Peyer's patch (tissue), 4 donors: ENCODE data around the gene PLPP6. TPM values are rescaled to one million over a fixed set of nuclear protein-coding genes. Genes with fewer than 3 reads are reported as not detected.
A peak's percentile ranks its signal among the peaks of the same experiment; 100 is the strongest.
"Not testable (repeated sequence)": the region's sequence is repeated elsewhere in the genome, so short reads cannot be mapped to it uniquely, and the experiment has no call there.

Experiments used
- DNase-seq, 3 donors: peaks; one replicate each; pipeline ENCODE4 v3.0.0-alpha.2; 2017 to 2019
- H3K27ac ChIP-seq, 4 donors: fragments of 200-600 bp; sonication (generic); one replicate each; pipeline ENCODE4 v1.5.1; 2016 to 2019
- H3K27me3 ChIP-seq, 2 donors: fragments of 200-600 bp; sonication (generic); one replicate each; pipeline ENCODE4 v1.5.1; 2019
- H3K36me3 ChIP-seq, 3 donors: fragments of 200-600 bp; sonication (generic); one replicate each; pipeline ENCODE4 v1.5.1; 2016 to 2019
- H3K4me1 ChIP-seq, 4 donors: fragments of 200-600 bp; sonication (generic); one replicate each; pipeline ENCODE4 v1.5.1; 2016 to 2019
- H3K4me3 ChIP-seq, 4 donors: fragments of 200-600 bp; sonication (generic); 1 replicate in 3 of 4; 2 replicates in 1 of 4; pipeline ENCODE4 v1.5.1; 2016 to 2019; ENCODE audit warnings: mild to moderate bottlenecking in 1 of 4
- H3K9me3 ChIP-seq, 4 donors: fragments of 200-600 bp; sonication (generic); one replicate each; pipeline ENCODE4 v1.5.1; 2016 to 2019; ENCODE audit warnings: mild to moderate bottlenecking in 1 of 4
- POLR2A ChIP-seq, 2 donors: fragments of 450-650 bp; IDR thresholded peaks; one replicate each; pipeline ENCODE4 v1.5.1; 2017; ENCODE audit warnings: antibody characterized with exemption in 2 of 2, mild to moderate bottlenecking in 2 of 2, moderate library complexity in 2 of 2
- total RNA-seq, 4 donors: library from RNA; depleted of rRNA; stranded (reverse); fragments of >200 nt; gene quantifications; one replicate each; pipeline ENCODE4 v1.1.0, GENCODE V29; 2016
- TF ChIP-seq, protein P1 (sequence below), 6 experiments: fragments of 450-650 bp in 4 of 6; fragments of 200-600 bp in 2 of 6; sonication (generic) in 1 of 6; IDR thresholded peaks; one replicate each; pipeline ENCODE4 v1.5.1; 2017 to 2019; ENCODE audit warnings: antibody characterized with exemption in 6 of 6, mild to moderate bottlenecking in 3 of 6, moderate library complexity in 1 of 6

PLPP6 gene
- total RNA-seq, 4 donors from 2014 or later: 7.4 to 27.0 (median 19.7) TPM

GRCh38 chr9:4656621-4657020 lies 5.5 kb upstream of the PLPP6 start:
- H3K27me3 ChIP-seq: no peaks in the 10 kb centered on the region
- TF ChIP-seq, protein P1, sequence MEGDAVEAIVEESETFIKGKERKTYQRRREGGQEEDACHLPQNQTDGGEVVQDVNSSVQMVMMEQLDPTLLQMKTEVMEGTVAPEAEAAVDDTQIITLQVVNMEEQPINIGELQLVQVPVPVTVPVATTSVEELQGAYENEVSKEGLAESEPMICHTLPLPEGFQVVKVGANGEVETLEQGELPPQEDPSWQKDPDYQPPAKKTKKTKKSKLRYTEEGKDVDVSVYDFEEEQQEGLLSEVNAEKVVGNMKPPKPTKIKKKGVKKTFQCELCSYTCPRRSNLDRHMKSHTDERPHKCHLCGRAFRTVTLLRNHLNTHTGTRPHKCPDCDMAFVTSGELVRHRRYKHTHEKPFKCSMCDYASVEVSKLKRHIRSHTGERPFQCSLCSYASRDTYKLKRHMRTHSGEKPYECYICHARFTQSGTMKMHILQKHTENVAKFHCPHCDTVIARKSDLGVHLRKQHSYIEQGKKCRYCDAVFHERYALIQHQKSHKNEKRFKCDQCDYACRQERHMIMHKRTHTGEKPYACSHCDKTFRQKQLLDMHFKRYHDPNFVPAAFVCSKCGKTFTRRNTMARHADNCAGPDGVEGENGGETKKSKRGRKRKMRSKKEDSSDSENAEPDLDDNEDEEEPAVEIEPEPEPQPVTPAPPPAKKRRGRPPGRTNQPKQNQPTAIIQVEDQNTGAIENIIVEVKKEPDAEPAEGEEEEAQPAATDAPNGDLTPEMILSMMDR (IDR thresholded peaks at IDR 0.05): no peak
- TF ChIP-seq POLR2A (IDR thresholded peaks at IDR 0.05): no peak
- no peaks in the 10 kb centered on the region for H3K4me1 ChIP-seq
- no peaks in the 10 kb centered on the region for H3K9me3 ChIP-seq
- H3K4me3 ChIP-seq: no peak overlapping the region
- H3K36me3 ChIP-seq: no peaks in the 10 kb centered on the region
- DNase-seq: no peak
- H3K27ac ChIP-seq: no peak overlapping the region

DNA sequence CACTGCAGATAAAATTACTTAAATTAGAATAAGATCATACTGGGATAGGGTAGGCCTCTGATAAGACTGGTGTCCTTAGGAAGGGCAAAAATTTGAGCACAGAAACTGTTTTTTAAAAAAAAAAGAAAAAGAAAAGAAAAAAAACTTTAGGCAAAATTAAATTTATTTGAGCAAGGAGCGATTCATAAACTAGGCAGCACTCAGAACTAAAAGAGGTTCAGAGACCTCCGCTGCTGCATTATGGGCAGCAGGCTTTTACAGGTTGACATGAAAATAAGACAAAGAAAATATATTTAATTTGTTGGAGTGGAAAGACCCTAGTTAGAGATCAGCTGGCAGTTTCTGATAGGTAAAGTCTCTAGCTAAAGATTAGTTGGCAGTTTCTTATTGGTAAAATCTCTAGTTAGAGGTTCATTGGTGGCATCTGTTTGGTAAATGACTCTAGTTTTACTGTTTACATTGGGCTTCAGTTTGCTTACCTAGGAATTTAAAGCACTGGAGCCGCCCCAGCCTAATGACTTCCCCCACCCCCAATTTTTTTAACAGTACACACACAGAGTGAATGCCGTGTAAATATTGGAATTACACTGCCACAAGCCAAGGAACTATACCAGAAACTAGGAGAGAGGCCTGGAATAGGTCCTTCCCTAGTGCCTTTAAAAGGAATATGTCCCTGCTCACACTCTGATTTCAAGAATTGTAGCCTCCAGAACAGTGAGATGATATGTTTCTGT lies 4.5 kb upstream of the PLPP6 start:
- Histone ChIP-seq H3K36me3 (no peaks in the 10 kb centered on the region), H3K4me1 (no peaks in the 10 kb centered on the region), H3K4me3 (no peak overlapping the region), H3K27me3 (no peaks in the 10 kb centered on the region), H3K9me3 (no peaks in the 10 kb centered on the region), H3K27ac (no peak overlapping the region)
- TF ChIP-seq, protein P1 (IDR thresholded peaks at IDR 0.05): no peak
- no peak for TF ChIP-seq POLR2A (IDR thresholded peaks at IDR 0.05)
- DNase-seq: no peak

- not testable (repeated sequence) for H3K36me3 ChIP-seq, H3K27ac ChIP-seq, DNase-seq, H3K9me3 ChIP-seq, H3K27me3 ChIP-seq, H3K4me3 ChIP-seq
- peaks cover 0 to 24% (median 5%) of the 10 kb centered on the region in 4 donors for H3K4me1 ChIP-seq
These were observed 1.4 kb upstream of the PLPP6 start for GRCh38 chr9:4660665-4661064.

- no peaks in the 10 kb centered on the region for H3K9me3 ChIP-seq
- TF ChIP-seq, protein P1 (IDR thresholded peaks at IDR 0.05): no peak
- no peak for TF ChIP-seq POLR2A (IDR thresholded peaks at IDR 0.05)
- no peaks in the 10 kb centered on the region for H3K36me3 ChIP-seq
- H3K4me1 ChIP-seq: peaks cover 0 to 24% (median 7%) of the 10 kb centered on the region in 4 donors
- no peak overlapping the region for H3K4me3 ChIP-seq
- H3K27me3 ChIP-seq: no peaks in the 10 kb centered on the region
- no peak overlapping the region for H3K27ac ChIP-seq
- no peak for DNase-seq
These were observed 929 bp upstream of the PLPP6 start for GRCh38 chr9:4661165-4661564.

DNA sequence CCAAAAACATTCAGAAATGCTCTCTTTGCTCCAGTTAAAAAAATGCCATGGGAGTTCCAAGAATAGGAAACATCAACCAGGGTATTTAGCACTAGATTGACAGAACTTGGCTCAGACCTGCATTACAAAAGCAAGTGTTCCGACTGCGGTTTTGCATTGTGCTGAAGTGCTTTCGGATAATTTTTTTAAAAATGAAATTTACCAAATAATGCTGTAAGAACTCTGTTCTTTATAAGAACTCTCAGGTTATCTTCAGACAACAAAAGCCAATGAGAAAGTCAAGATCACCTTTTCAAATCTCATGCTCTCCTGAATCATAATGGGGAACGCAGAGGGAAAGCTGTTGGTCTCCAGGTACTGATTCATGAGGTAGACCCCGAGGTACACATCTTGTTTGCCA lies 483 bp upstream of the PLPP6 start:
- DNase-seq: no peak
- Histone ChIP-seq H3K27me3 (no peaks in the 10 kb centered on the region), H3K4me3 (peak overlapping the region; percentile 72 to 87 (median 78)), H3K4me1 (peaks cover 0 to 24% (median 8%) of the 10 kb centered on the region in 4 donors), H3K36me3 (no peaks in the 10 kb centered on the region), H3K9me3 (no peaks in the 10 kb centered on the region), H3K27ac (peak overlapping the region; percentile 85 to 89 (median 88))
- no peak for TF ChIP-seq POLR2A (IDR thresholded peaks at IDR 0.05)
- TF ChIP-seq, protein P1 (IDR thresholded peaks at IDR 0.05): no peak

DNA sequence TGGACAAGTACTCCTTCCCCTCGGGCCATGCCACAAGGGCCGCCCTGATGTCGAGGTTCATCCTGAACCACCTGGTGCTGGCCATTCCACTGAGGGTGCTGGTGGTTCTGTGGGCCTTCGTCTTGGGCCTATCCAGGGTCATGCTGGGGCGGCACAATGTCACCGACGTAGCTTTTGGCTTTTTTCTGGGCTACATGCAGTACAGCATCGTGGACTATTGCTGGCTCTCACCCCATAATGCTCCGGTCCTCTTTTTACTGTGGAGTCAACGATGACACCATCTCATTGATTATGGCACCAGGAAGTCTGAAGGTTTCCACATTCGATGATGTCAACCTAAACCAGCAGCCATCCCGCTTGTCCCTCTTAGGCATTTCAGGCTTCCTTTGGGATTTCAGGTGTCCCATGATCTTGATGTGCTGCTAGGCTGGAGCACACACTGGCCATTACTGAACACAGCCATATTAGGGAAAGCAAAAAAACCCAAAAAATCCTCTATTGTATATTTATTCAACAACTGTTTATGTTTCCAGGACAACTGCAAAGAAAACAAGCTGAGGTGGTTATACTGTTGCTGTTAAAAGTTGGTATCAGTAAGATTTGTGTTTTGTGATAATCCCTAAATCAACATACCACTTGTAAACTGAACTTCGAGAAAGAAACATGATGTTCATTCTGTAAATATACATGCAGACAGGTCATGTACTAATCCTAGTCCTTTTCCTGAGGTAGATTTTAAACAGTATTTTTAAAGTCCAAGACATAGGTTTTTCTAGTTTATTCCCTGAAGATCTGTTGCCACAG lies 1.1 kb downstream of the PLPP6 start:
- Histone ChIP-seq H3K36me3 (no peaks in the 10 kb centered on the region), H3K4me1 (peaks cover 0 to 24% (median 8%) of the 10 kb centered on the region in 4 donors), H3K4me3 (peak overlapping the region; percentile 72 to 87 (median 78)), H3K27ac (peak overlapping the region; percentile 85 to 89 (median 88)), H3K27me3 (no peaks in the 10 kb centered on the region), H3K9me3 (no peaks in the 10 kb centered on the region)
- TF ChIP-seq, protein P1 (IDR thresholded peaks at IDR 0.05): no peak
- no peak for TF ChIP-seq POLR2A (IDR thresholded peaks at IDR 0.05)
- peak in 1 of 3 donors; percentile 52 for DNase-seq
